ENCODE data around the gene CNRIP1. TPM values are rescaled to one million over a fixed set of nuclear protein-coding genes. Genes with fewer than 3 reads are reported as not detected.

CNRIP1 gene
- total RNA-seq, 1 donor from 2014 or later: 8.0 TPM

DNA sequence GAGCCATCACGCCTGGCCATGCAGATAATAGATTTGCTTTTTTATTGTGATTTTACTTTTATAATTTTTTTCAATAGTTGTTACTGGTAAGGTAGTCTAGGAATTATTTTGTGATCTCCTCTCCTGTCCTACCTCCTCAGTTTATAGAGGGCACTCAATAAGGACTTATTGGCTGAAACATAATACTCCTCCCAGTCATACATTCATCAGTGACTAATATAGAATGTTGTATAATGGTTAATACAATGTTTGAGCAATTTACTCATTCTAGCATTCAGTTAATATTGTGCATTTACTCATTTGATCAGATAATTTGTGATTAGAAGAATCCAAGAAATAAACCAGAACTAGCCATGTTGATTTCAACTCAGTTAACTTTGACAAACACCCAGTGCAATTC lies 41.6 kb downstream of the CNRIP1 start:
- no peaks in the 10 kb centered on the region for H3K4me1 ChIP-seq
- intact Hi-C loops (cut with micrococcal nuclease): no loop called here
- H3K9me3 ChIP-seq (replicated peaks): no peaks in the 10 kb centered on the region
- TF ChIP-seq, protein P1, sequence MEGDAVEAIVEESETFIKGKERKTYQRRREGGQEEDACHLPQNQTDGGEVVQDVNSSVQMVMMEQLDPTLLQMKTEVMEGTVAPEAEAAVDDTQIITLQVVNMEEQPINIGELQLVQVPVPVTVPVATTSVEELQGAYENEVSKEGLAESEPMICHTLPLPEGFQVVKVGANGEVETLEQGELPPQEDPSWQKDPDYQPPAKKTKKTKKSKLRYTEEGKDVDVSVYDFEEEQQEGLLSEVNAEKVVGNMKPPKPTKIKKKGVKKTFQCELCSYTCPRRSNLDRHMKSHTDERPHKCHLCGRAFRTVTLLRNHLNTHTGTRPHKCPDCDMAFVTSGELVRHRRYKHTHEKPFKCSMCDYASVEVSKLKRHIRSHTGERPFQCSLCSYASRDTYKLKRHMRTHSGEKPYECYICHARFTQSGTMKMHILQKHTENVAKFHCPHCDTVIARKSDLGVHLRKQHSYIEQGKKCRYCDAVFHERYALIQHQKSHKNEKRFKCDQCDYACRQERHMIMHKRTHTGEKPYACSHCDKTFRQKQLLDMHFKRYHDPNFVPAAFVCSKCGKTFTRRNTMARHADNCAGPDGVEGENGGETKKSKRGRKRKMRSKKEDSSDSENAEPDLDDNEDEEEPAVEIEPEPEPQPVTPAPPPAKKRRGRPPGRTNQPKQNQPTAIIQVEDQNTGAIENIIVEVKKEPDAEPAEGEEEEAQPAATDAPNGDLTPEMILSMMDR (IDR thresholded peaks at IDR 0.05; ENCODE audit: borderline replicate concordance): no peak
- no peak for DNase-seq
- no peak overlapping the region for H3K4me3 ChIP-seq
- H3K27ac ChIP-seq (replicated peaks): no peak overlapping the region
- no peaks in the 10 kb centered on the region for H3K27me3 ChIP-seq (ENCODE audit: low read depth)
- no peaks in the 10 kb centered on the region for H3K36me3 ChIP-seq

- Histone ChIP-seq H3K4me3 (no peak overlapping the region), H3K27ac (replicated peaks) (no peak overlapping the region), H3K4me1 (peaks cover 4% of the 10 kb centered on the region), H3K36me3 (no peaks in the 10 kb centered on the region), H3K27me3 (ENCODE audit: low read depth) (no peaks in the 10 kb centered on the region), H3K9me3 (replicated peaks) (no peaks in the 10 kb centered on the region)
- no peak for DNase-seq
- TF ChIP-seq, protein P1 (IDR thresholded peaks at IDR 0.05; ENCODE audit: borderline replicate concordance): no peak
- intact Hi-C loops (cut with micrococcal nuclease): no loop called here
Measured at GRCh38 chr2:68274022-68274421, 45.7 kb downstream of the CNRIP1 start.

DNA sequence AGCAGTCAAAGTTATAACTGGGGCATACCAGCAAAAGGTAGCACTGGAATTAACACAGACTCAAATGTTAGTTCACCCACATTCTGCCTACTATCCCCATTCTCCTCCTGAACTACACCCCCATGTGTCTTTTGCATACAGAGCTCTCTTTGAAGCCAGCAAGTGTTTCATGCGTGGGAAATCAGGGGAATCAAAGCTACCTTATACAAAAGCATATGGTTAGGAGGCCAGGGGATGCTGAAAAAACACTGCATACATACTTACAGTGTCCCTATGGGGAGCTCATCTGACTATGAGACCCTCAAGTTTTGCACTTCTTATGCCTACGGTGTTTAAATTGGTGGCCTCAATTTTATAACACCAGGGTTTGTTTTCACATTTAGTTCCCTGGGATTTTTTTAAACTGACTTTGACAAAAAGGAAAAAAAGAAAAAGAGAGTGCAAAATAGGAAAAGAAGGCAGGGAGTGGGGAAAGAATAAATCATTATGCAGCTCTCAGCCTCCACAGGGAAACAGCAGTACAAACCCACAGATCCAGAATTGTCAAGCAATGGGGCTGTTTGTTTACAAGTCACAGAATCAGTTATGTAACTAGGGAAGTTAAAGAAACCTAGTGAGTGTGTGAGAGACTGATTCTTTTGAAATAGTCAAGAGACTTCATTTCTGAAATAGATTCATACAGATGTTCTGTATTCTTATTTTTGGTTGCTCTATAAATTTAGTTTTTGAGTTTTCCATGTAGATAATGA lies 47.3 kb downstream of the CNRIP1 start:
- TF ChIP-seq, protein P1 (IDR thresholded peaks at IDR 0.05; ENCODE audit: borderline replicate concordance): no peak
- Histone ChIP-seq H3K36me3 (no peaks in the 10 kb centered on the region), H3K27ac (replicated peaks) (no peak overlapping the region), H3K4me1 (peaks cover 4% of the 10 kb centered on the region), H3K9me3 (replicated peaks) (no peaks in the 10 kb centered on the region), H3K4me3 (no peak overlapping the region), H3K27me3 (ENCODE audit: low read depth) (no peaks in the 10 kb centered on the region)
- intact Hi-C loops (cut with micrococcal nuclease): no loop called here
- no peak for DNase-seq

GRCh38 chr2:68266655-68267054 lies 53.1 kb downstream of the CNRIP1 start:
- TF ChIP-seq, protein P1 (IDR thresholded peaks at IDR 0.05; ENCODE audit: borderline replicate concordance): no peak
- no peak overlapping the region for H3K27ac ChIP-seq (replicated peaks)
- H3K4me1 ChIP-seq: no peaks in the 10 kb centered on the region
- intact Hi-C loops (cut with micrococcal nuclease): no loop called here
- H3K9me3 ChIP-seq (replicated peaks): no peaks in the 10 kb centered on the region
- DNase-seq: no peak
- H3K36me3 ChIP-seq: no peaks in the 10 kb centered on the region
- H3K4me3 ChIP-seq: no peak overlapping the region
- no peaks in the 10 kb centered on the region for H3K27me3 ChIP-seq (ENCODE audit: low read depth)

DNA sequence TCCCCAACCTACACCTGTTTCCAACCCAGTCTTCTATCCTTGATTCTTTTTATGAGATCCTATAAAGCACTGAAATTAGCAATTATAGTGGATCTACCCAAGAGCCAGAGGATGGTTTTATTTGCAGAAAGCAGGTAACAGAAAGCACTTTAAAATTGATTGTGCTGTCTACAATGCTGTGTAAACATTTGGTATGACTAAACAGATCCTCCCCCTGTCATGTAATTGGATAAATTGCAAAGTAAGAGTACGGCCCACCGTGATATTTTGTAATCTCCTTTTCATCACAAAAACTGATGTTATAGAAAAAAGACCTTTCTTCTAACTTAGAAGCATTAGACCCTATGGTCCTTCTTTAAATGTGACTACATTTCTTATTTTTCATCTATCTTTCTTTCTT lies 56.1 kb downstream of the CNRIP1 start:
- no peaks in the 10 kb centered on the region for H3K27me3 ChIP-seq (ENCODE audit: low read depth)
- H3K4me3 ChIP-seq: no peak overlapping the region
- DNase-seq: no peak
- H3K36me3 ChIP-seq: no peaks in the 10 kb centered on the region
- intact Hi-C loops (cut with micrococcal nuclease): no loop called here
- H3K9me3 ChIP-seq (replicated peaks): no peaks in the 10 kb centered on the region
- no peaks in the 10 kb centered on the region for H3K4me1 ChIP-seq
- no peak overlapping the region for H3K27ac ChIP-seq (replicated peaks)
- TF ChIP-seq, protein P1 (IDR thresholded peaks at IDR 0.05; ENCODE audit: borderline replicate concordance): no peak

All from left ventricle myocardium inferior (tissue), 1 donor.